SK-N-SH treated with all-trans-retinoic acid at 6 μM for 48 hours (cell line): ENCODE data around the gene AUTS2.

Source experiments
- ATAC-seq: fragments of 200-7000 bp; cut with Tn5 transposase; 3 replicates; pipeline ENCODE4 v1.9.1; 2020; ENCODE audit warnings: mild to moderate bottlenecking, moderate library complexity
- ARNTL ChIP-seq: fragments of 450-650 bp; formaldehyde crosslinking; IDR thresholded peaks from 2 replicates; pipeline ENCODE4 v1.5.0; 2020; ENCODE audit warnings: low read depth, mild to moderate bottlenecking, moderate library complexity, borderline replicate concordance
- BACH2 ChIP-seq: fragments of 250-450 bp; sonication (Bioruptor Pico); IDR thresholded peaks from 2 replicates; pipeline ENCODE4 v1.9.0; 2021; ENCODE audit warnings: mild to moderate bottlenecking, borderline replicate concordance
- CREB5 ChIP-seq: fragments of 250-450 bp; sonication (Bioruptor Pico); IDR thresholded peaks from 2 replicates; pipeline ENCODE4 v1.5.1; 2020; ENCODE audit warnings: low read depth, mild to moderate bottlenecking, moderate library complexity
- CSDC2 ChIP-seq: fragments of 250-450 bp; sonication (Bioruptor Pico); IDR thresholded peaks from 2 replicates; pipeline ENCODE4 v1.5.0; 2020; ENCODE audit warnings: mild to moderate bottlenecking, moderate library complexity
- CSRNP3 ChIP-seq: fragments of 250-450 bp; sonication (Bioruptor Pico); IDR thresholded peaks from 2 replicates; pipeline ENCODE4 v1.5.1; 2021; ENCODE audit warnings: mild to moderate bottlenecking, moderate library complexity
- ESRRG ChIP-seq: fragments of 250-450 bp; sonication (Bioruptor Pico); IDR thresholded peaks from 2 replicates; pipeline ENCODE4 v1.6.1; 2021; ENCODE audit warnings: mild to moderate bottlenecking
- GLIS3 ChIP-seq: fragments of 250-450 bp; sonication (Bioruptor Pico); IDR thresholded peaks from 2 replicates; pipeline ENCODE4 v1.5.0; 2020; ENCODE audit warnings: mild to moderate bottlenecking, moderate library complexity
- ISL1 ChIP-seq: fragments of 250-450 bp; sonication (Bioruptor Pico); IDR thresholded peaks from 2 replicates; pipeline ENCODE4 v2.1.2; 2022; ENCODE audit warnings: mild to moderate bottlenecking, moderate library complexity
- OSR1 ChIP-seq: fragments of 250-450 bp; sonication (Bioruptor Pico); IDR thresholded peaks from 2 replicates; pipeline ENCODE4 v1.8.0; 2022; ENCODE audit warnings: moderate library complexity, mild to moderate bottlenecking, inconsistent platforms
- PATZ1 ChIP-seq: fragments of 250-450 bp; sonication (Bioruptor Pico); IDR thresholded peaks from 2 replicates; pipeline ENCODE4 v1.8.0; 2020; ENCODE audit warnings: mild to moderate bottlenecking, moderate library complexity, borderline replicate concordance
- POU6F1 ChIP-seq: fragments of 250-450 bp; sonication (Bioruptor Pico); IDR thresholded peaks from 2 replicates; pipeline ENCODE4 v1.8.0; 2021; ENCODE audit warnings: low read depth, mild to moderate bottlenecking, moderate library complexity, borderline replicate concordance
- PPARA ChIP-seq: fragments of 250-450 bp; sonication (Bioruptor Pico); IDR thresholded peaks from 2 replicates; pipeline ENCODE4 v1.5.0; 2020; ENCODE audit warnings: mild to moderate bottlenecking, borderline replicate concordance
- RARB ChIP-seq: fragments of 250-450 bp; sonication (Bioruptor Pico); IDR thresholded peaks from 2 replicates; pipeline ENCODE4 v1.8.0; 2021; ENCODE audit warnings: mild to moderate bottlenecking, moderate library complexity
- SNAI2 ChIP-seq: fragments of 250-450 bp; sonication (Bioruptor Pico); IDR thresholded peaks from 2 replicates; pipeline ENCODE4 v1.5.0; 2020; ENCODE audit warnings: mild to moderate bottlenecking, moderate library complexity
- TCF4 ChIP-seq: fragments of 250-450 bp; sonication (Bioruptor Pico); IDR thresholded peaks from 2 replicates; pipeline ENCODE4 v1.8.0; 2021; ENCODE audit warnings: mild to moderate bottlenecking, moderate library complexity, borderline replicate concordance
- TOX ChIP-seq: fragments of 250-450 bp; sonication (Bioruptor Pico); IDR thresholded peaks from 2 replicates; pipeline ENCODE4 v1.8.0; 2021; ENCODE audit warnings: mild to moderate bottlenecking, moderate library complexity, borderline replicate concordance
- TSHZ2 ChIP-seq: fragments of 250-450 bp; sonication (Bioruptor Pico); IDR thresholded peaks from 2 replicates; pipeline ENCODE4 v1.5.0; 2020; ENCODE audit warnings: mild to moderate bottlenecking, moderate library complexity
- ZC3H10 ChIP-seq: fragments of 250-450 bp; sonication (Bioruptor Pico); IDR thresholded peaks from 2 replicates; pipeline ENCODE4 v1.5.1; 2021; ENCODE audit warnings: mild to moderate bottlenecking, moderate library complexity
- ZFP30 ChIP-seq: fragments of 450-650 bp; formaldehyde crosslinking; IDR thresholded peaks from 2 replicates; pipeline ENCODE4 v1.5.0; 2022; ENCODE audit warnings: mild to moderate bottlenecking, moderate library complexity
- ZNF565 ChIP-seq: fragments of 450-650 bp; formaldehyde crosslinking; conservative IDR thresholded peaks from 2 replicates; pipeline ENCODE4 v1.5.0; 2020; ENCODE audit warnings: low read depth, mild to moderate bottlenecking, moderate library complexity
- ZNF70 ChIP-seq: fragments of 450-650 bp; formaldehyde crosslinking; IDR thresholded peaks from 2 replicates; pipeline ENCODE4 v1.5.0; 2020; ENCODE audit warnings: mild to moderate bottlenecking, moderate library complexity
- ZNF8 ChIP-seq: fragments of 450-650 bp; formaldehyde crosslinking; IDR thresholded peaks from 2 replicates; pipeline ENCODE4 v1.5.0; 2020; ENCODE audit warnings: mild to moderate bottlenecking, moderate library complexity

The AUTS2 gene

GRCh38 chr7:70602117-70602516 lies 1003.8 kb downstream of the AUTS2 start:
- ATAC-seq = no peak
- no peak for TF ChIP-seq SNAI2 (CRISPR knock-in tag)
- TF ChIP-seq CSRNP3 (CRISPR knock-in tag) = no peak
- no peak for TF ChIP-seq TSHZ2 (CRISPR knock-in tag)
- TF ChIP-seq RARB (CRISPR knock-in tag) = no peak
- no peak for TF ChIP-seq ZNF8
- no peak for TF ChIP-seq POU6F1 (CRISPR knock-in tag)
- TF ChIP-seq TCF4 = no peak
- no peak for TF ChIP-seq ISL1 (CRISPR knock-in tag)
- TF ChIP-seq CREB5 = no peak
- no peak for TF ChIP-seq PATZ1 (CRISPR knock-in tag)
- TF ChIP-seq ZNF70 (CRISPR knock-in tag) = no peak
- TF ChIP-seq OSR1 (CRISPR knock-in tag) = no peak
- TF ChIP-seq GLIS3 (CRISPR knock-in tag) = no peak
- no peak for TF ChIP-seq TOX (CRISPR knock-in tag)
- TF ChIP-seq PPARA (CRISPR knock-in tag) = no peak
- TF ChIP-seq ESRRG (CRISPR knock-in tag) = no peak
- TF ChIP-seq ARNTL (CRISPR knock-in tag) = no peak
- no peak for TF ChIP-seq ZFP30 (CRISPR knock-in tag)
- TF ChIP-seq ZNF565 (CRISPR knock-in tag) = no peak

- ATAC-seq = no peak
Observed at GRCh38 chr7:70607281-70607680, 1009.0 kb downstream of the AUTS2 start.

More at GRCh38 chr7:70607281-70607680, 1009.0 kb downstream of the AUTS2 start:
- TF ChIP-seq PATZ1 (CRISPR knock-in tag) = no peak
- no peak for TF ChIP-seq POU6F1 (CRISPR knock-in tag)
- TF ChIP-seq TCF4 = no peak
- TF ChIP-seq CREB5 = no peak
- TF ChIP-seq TSHZ2 (CRISPR knock-in tag) = no peak
- no peak for TF ChIP-seq SNAI2 (CRISPR knock-in tag)
- TF ChIP-seq ZC3H10 = no peak
- TF ChIP-seq TOX (CRISPR knock-in tag) = no peak
- TF ChIP-seq ZNF8 = no peak
- TF ChIP-seq OSR1 (CRISPR knock-in tag) = no peak
- no peak for TF ChIP-seq GLIS3 (CRISPR knock-in tag)
- TF ChIP-seq PPARA (CRISPR knock-in tag) = no peak
- TF ChIP-seq ISL1 (CRISPR knock-in tag) = no peak
- no peak for TF ChIP-seq BACH2 (CRISPR knock-in tag)
- TF ChIP-seq CSDC2 (CRISPR knock-in tag) = no peak
